DLD1 (cell line): Measurements from ENCODE around the gene TTC31.

Experiments used
- in situ Hi-C: cut with HindIII; loops from 2 replicates; pipeline ENCODE4 v1.10.0; 2017; ENCODE audit warnings: low sequenced_read_pairs

The TTC31 gene

GRCh38 chr2:74503506-74504475 is 20.9 kb downstream of the TTC31 start:
- in situ Hi-C loops: no loop called here

- in situ Hi-C loops: no loop called here
Observed at GRCh38 chr2:74504591-74504990, 21.7 kb downstream of the TTC31 start.

GRCh38 chr2:74505448-74506246 is 22.8 kb downstream of the TTC31 start:
- in situ Hi-C loops: no loop called here

- in situ Hi-C loops: no loop called here
Observed at GRCh38 chr2:74507145-74507925, 24.5 kb downstream of the TTC31 start, which contains the start of gene PCGF1. TSS of gene PCGF1 (minus strand) at chr2:74507695. CDS start at chr2:74507668, 27 bp downstream.

GRCh38 chr2:74507926-74508520 is 25.1 kb downstream of the TTC31 start:
- in situ Hi-C loops: no loop called here

- in situ Hi-C loops: no loop called here
Observed at GRCh38 chr2:74510272-74510671, 27.4 kb downstream of the TTC31 start.

GRCh38 chr2:74511104-74511989 is 28.5 kb downstream of the TTC31 start:
- in situ Hi-C loops: no loop called here

GRCh38 chr2:74512744-74513604 is 30.1 kb downstream of the TTC31 start:
- in situ Hi-C loops: no loop called here

GRCh38 chr2:74513605-74514367 is 30.9 kb downstream of the TTC31 start:
- in situ Hi-C loops: no loop called here

GRCh38 chr2:74514368-74515270 is 31.7 kb downstream of the TTC31 start, which contains the start of gene TLX2:
TSS of gene TLX2 (plus strand) at chr2:74514450. CDS start at chr2:74514807, 357 bp downstream.
- in situ Hi-C loops: no loop called here

- in situ Hi-C loops: no loop called here
Observed at GRCh38 chr2:74515271-74515980, 32.5 kb downstream of the TTC31 start.

- in situ Hi-C loops: no loop called here
Observed at GRCh38 chr2:74515981-74516633, 33.2 kb downstream of the TTC31 start.

- in situ Hi-C loops: no loop called here
Observed at GRCh38 chr2:74516650-74517049, 33.8 kb downstream of the TTC31 start.

- in situ Hi-C loops: no loop called here
Observed at GRCh38 chr2:74522516-74522915, 39.6 kb downstream of the TTC31 start.

- in situ Hi-C loops: no loop called here
Observed at GRCh38 chr2:74524005-74524404, 41.1 kb downstream of the TTC31 start.
